ENCODE data around the gene TNIK.

GRCh38 chr3:171181907-171182690 lies 278.1 kb downstream of the TNIK start:
- no peak for TF ChIP-seq CTCF (IDR thresholded peaks at IDR 0.05)
- TF ChIP-seq POLR2A (IDR thresholded peaks at IDR 0.05): no peak

Data from uterus (tissue), 2 donors.